DND-41 (cell line): ENCODE data around the gene ATP8A2.

Source experiments
- EZH2 ChIP-seq: IDR thresholded peaks from 3 replicates; pipeline ENCODE4 v1.6.1; 2012; ENCODE audit warnings: borderline replicate concordance, low read depth, mild to moderate bottlenecking, moderate library complexity, low read length, inconsistent platforms; ENCODE audit not compliant: severe bottlenecking
- TF ChIP-seq, protein P1 (sequence below): IDR thresholded peaks from 2 replicates; pipeline ENCODE4 v1.5.1; 2012; ENCODE audit warnings: borderline replicate concordance, low read length, moderate library complexity, mild to moderate bottlenecking; ENCODE audit not compliant: poor library complexity, severe bottlenecking; ENCODE audit errors: extremely low read depth

DNA sequence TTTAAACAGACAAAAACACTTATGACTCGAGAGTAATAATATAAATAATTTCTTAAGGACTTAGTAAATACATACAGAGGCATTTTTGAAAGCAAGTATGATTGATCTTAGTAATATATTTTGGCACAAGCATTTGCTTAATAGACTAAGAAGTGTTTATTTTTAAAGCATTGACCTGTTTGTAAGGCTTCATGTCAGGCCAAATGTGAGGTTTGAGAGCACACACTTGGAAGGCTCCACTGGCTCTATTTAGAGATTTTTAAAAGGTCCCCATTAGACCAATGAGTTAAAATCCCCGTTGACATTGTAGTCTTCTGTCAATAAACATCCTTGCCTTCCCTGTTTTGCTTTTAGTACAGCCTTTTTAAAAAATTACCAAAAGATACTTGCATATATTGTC is 50.4 kb downstream of the ATP8A2 start:
- TF ChIP-seq, protein P1, sequence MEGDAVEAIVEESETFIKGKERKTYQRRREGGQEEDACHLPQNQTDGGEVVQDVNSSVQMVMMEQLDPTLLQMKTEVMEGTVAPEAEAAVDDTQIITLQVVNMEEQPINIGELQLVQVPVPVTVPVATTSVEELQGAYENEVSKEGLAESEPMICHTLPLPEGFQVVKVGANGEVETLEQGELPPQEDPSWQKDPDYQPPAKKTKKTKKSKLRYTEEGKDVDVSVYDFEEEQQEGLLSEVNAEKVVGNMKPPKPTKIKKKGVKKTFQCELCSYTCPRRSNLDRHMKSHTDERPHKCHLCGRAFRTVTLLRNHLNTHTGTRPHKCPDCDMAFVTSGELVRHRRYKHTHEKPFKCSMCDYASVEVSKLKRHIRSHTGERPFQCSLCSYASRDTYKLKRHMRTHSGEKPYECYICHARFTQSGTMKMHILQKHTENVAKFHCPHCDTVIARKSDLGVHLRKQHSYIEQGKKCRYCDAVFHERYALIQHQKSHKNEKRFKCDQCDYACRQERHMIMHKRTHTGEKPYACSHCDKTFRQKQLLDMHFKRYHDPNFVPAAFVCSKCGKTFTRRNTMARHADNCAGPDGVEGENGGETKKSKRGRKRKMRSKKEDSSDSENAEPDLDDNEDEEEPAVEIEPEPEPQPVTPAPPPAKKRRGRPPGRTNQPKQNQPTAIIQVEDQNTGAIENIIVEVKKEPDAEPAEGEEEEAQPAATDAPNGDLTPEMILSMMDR, result no peak
- no peak for TF ChIP-seq EZH2
